ENCODE measurements around the gene PSME3.
"Not testable (repeated sequence)": the region's sequence is repeated elsewhere in the genome, so short reads cannot be mapped to it uniquely, and the experiment has no call there.

The PSME3 gene

DNA sequence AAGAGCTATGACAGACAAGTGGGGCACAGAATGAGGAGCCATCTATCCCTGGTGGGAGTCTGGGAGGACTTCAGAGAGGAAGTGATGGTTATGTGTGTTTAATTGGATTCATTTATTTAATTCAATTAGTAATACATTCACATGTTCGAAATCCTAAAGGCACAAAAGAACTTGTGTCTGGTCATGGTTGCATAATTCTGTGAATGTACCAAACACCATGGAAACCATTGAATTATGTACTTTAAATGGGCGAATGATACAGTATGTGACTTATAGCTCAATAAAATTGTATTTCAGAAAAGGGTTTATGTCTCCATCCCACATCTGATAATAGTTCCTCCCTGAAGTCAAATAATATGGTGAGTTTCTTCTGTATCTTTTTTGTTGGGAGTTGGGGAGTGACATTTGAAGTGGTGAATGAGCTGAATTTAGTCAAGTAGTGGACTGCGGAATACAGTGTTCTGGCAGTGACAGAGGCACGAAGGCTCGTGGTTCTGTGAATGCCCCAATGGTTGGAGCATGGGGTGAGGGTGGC, 47.6 kb downstream of the PSME3 start:
- TF ChIP-seq, protein P1, sequence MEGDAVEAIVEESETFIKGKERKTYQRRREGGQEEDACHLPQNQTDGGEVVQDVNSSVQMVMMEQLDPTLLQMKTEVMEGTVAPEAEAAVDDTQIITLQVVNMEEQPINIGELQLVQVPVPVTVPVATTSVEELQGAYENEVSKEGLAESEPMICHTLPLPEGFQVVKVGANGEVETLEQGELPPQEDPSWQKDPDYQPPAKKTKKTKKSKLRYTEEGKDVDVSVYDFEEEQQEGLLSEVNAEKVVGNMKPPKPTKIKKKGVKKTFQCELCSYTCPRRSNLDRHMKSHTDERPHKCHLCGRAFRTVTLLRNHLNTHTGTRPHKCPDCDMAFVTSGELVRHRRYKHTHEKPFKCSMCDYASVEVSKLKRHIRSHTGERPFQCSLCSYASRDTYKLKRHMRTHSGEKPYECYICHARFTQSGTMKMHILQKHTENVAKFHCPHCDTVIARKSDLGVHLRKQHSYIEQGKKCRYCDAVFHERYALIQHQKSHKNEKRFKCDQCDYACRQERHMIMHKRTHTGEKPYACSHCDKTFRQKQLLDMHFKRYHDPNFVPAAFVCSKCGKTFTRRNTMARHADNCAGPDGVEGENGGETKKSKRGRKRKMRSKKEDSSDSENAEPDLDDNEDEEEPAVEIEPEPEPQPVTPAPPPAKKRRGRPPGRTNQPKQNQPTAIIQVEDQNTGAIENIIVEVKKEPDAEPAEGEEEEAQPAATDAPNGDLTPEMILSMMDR (IDR thresholded peaks at IDR 0.05; ENCODE audit: insufficient read depth, missing control alignments) = no peak
- DNase-seq (ENCODE audit: insufficient read length, low spot score) (no peak), FAIRE-seq (no peak)

DNA sequence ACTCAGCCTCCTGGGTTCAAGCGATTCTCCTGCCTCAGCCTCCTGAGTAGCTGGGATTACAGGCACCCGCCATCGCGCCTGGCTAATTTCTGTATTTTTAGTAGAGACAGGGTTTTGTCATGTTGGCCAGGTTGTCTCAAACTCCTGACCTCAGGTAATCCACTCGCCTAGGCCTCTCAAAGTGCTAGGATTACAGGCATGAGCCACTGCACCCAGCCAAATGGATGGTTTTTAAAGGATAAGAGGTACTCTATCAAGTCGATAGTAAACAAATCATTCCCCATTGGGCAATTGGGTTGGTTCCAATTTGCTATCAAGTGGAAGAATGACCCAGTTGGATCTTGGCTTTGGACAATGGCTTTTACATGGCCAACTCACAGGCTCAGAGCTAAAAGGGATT, 48.5 kb downstream of the PSME3 start:
- FAIRE-seq; DNase-seq (ENCODE audit: insufficient read length, low spot score): not testable (repeated sequence)

DNA sequence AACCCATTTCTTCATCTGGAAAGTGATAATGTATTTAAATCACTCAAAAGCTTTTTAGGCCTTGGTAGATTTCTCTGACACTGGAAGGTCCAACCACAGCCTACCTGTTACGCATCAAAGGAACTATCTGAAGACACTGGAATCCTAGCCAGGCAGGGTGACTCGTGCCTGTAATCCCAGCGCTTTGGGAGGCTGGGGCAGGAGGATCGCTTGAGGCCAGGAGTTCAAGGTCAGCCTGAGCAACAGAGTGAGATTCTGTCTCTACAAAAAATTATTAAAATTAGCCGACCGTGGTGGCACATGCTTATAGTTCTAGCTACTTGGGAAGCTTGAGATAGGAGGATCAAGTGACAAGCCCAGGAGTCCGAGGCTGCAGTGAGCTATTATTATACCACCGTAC, 49.0 kb downstream of the PSME3 start:
- DNase-seq (ENCODE audit: insufficient read length, low spot score) (no peak), FAIRE-seq (no peak)
- TF ChIP-seq, protein P1 (IDR thresholded peaks at IDR 0.05; ENCODE audit: insufficient read depth, missing control alignments) = no peak

GRCh38 chr17:42883802-42884558, 50.8 kb downstream of the PSME3 start:
- no peak for DNase-seq (ENCODE audit: insufficient read length, low spot score)
- no peak for FAIRE-seq
- TF ChIP-seq, protein P1 (IDR thresholded peaks at IDR 0.05; ENCODE audit: insufficient read depth, missing control alignments) = no peak

DNA sequence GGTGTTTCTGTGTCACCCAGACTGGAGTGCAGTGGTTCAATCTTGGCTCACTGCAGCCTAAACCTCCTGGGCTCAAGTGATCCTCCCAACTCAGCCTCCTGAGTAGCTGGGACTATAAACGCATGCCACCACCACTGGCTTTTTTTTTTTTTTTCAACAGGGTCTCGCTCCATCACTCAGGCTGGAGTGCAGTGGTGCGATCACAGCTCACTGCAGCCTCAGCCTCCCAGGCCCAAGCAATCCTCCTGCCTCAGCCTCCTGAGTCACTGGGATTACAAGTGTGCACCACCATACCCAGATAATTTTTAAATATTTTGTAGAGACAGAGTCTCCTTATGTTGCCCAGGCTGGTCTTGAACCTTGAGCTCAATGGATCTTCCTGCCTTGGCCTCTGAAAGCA, 52.6 kb downstream of the PSME3 start:
- DNase-seq (ENCODE audit: insufficient read length, low spot score); FAIRE-seq: not testable (repeated sequence)

- no peak for FAIRE-seq
- TF ChIP-seq, protein P1 (IDR thresholded peaks at IDR 0.05; ENCODE audit: insufficient read depth, missing control alignments) = no peak
- DNase-seq (ENCODE audit: insufficient read length, low spot score) = no peak
Measured at GRCh38 chr17:42886283-42887176, 53.3 kb downstream of the PSME3 start.

GRCh38 chr17:42889809-42890208, 56.6 kb downstream of the PSME3 start:
- DNase-seq (ENCODE audit: insufficient read length, low spot score) (no peak), FAIRE-seq (no peak)
- TF ChIP-seq, protein P1 (IDR thresholded peaks at IDR 0.05; ENCODE audit: insufficient read depth, missing control alignments) = no peak

Measured in D721Med (cell line).